Middle frontal gyrus (tissue), 1 donor: Measurements from ENCODE around the gene FNIP2.
"Not testable (repeated sequence)": the region's sequence is repeated elsewhere in the genome, so short reads cannot be mapped to it uniquely, and the experiment has no call there.

ENCODE experiments used
- DNase-seq: peaks from one replicate; pipeline ENCODE4 v3.0.0-alpha.2; 2015; ENCODE audit warnings: low spot score; ENCODE audit errors: extremely low spot score

Gene FNIP2

DNA sequence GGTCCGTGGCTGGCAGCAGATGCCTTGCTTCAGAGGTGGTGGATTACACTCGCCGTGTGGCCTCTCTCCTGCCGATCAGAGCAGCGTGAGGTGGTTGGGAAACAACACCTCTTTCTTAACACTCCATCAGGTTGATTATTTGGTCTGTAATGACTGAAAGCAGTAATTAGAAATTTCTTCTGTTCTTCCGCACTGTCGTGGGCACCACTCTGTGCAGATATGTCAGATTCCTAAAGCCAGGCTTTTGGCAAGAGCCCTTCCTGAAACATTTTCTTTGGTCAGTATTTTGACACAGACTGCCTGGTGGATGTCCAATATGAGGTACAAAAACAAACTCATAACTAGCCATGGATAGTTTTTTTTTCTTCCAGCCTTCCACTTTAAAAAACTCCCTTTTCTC, 100.9 kb downstream of the FNIP2 start:
- no peak for DNase-seq

- no peak for DNase-seq
Observed at GRCh38 chr4:158870282-158870625, 101.4 kb downstream of the FNIP2 start.

GRCh38 chr4:158870626-158871334, 102.0 kb downstream of the FNIP2 start:
- no peak for DNase-seq

GRCh38 chr4:158871335-158871724, 102.5 kb downstream of the FNIP2 start:
- no peak for DNase-seq

GRCh38 chr4:158873795-158874401, 105.1 kb downstream of the FNIP2 start:
- no peak for DNase-seq

- no peak for DNase-seq
Observed at GRCh38 chr4:158875026-158875425, 106.2 kb downstream of the FNIP2 start.

- no peak for DNase-seq
Observed at GRCh38 chr4:158875455-158875854, 106.6 kb downstream of the FNIP2 start.

GRCh38 chr4:158877069-158877468, 108.2 kb downstream of the FNIP2 start:
- DNase-seq = no peak

GRCh38 chr4:158882142-158882541, 113.3 kb downstream of the FNIP2 start:
- DNase-seq = not testable (repeated sequence)

DNA sequence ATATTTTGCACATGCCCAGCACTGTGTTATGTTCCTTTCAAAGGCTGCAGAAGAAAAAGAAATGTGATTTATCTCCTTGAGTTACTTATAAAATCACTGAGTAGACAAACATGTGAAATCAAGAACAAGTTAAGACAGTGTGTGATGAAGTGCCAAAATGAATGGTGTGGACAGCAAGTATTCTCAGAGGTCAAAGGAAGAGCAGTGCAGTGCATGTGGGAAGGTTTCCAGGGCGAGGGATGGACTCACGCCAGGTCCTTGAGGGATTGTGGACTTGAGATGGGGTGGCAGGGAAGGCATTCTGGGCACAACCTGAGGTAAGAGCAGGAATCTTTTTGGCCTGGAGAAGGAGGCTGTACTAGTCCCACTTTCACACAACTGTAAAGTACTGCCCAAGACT, 115.5 kb downstream of the FNIP2 start:
- no peak for DNase-seq

DNA sequence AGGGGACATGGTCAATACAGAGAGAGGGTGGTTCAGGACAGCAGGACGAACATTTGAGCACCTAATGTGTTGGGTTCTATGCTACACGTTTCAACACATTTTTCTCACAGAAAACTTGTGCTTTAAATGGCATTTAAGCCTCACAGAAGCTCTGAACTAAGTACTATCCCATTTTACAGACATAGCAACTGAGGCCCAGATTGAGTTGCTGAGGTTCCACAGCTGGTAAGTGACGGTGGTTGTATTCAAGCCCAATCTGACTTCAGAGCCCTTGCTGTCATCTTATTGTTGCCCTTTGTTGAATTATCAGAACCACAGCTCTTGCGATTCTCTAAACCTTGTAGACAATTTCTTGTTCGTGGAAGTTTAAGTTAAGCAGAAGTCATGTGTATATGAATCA, 116.7 kb downstream of the FNIP2 start:
- no peak for DNase-seq

DNA sequence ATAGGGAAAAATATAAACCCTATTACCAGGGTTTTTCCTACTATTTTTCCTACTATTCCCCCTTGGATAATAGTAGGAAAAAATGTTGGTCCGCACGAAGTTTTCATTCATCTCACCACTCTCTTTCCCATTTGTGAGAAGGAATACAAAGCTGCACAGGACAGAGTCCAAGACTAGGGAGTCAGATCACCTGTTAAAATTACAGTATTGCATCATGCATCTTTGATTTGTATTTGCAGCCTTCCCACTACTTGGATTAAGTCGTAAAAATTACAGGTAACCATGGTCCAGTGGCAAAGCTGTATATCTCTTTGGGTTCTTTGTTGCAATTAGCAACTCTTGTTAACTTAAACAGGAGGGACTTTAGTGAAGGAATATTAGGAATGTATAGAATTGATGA, 121.5 kb downstream of the FNIP2 start:
- no peak for DNase-seq

GRCh38 chr4:158891256-158891655, 122.4 kb downstream of the FNIP2 start:
- no peak for DNase-seq

- no peak for DNase-seq
Observed at GRCh38 chr4:158894826-158895225, 126.0 kb downstream of the FNIP2 start.

DNA sequence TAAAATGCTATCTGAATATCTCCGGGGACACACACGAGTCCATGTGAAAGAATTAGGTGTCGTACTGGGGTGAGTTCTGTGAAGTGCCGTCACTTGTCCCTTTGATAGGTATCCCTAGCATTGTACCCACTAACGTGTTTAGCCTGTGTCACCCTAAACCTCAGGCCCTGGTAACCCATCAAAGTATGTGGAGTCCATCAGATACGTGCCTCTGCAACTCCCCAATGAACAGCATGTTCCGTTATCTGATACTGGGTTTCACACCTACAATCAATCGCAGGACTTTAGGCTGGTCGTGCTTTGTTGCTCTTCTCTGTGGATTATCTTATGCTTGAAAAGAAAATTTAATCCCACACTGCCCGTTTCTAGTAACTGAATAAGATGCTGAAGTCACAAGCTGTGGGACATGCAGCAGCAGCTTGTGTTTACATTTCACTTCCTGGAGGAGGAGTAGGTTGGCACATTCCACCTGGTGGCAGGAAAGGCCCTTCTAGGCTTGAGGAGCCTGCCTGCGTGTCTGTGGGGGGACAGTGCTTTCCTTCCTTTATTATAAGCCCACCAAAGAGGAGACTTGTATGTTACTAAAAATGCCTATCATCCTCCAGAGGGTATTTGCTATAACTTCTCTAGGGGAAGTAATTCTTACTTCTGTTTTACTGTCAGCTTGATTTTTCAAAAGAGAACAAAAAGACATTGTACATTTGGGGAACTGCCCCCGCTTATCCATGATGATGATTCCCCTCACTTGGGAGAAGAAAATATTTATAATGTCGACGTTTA, 127.2 kb downstream of the FNIP2 start:
- DNase-seq = no peak

GRCh38 chr4:158896577-158897238, 127.9 kb downstream of the FNIP2 start:
- DNase-seq = not testable (repeated sequence)

DNA sequence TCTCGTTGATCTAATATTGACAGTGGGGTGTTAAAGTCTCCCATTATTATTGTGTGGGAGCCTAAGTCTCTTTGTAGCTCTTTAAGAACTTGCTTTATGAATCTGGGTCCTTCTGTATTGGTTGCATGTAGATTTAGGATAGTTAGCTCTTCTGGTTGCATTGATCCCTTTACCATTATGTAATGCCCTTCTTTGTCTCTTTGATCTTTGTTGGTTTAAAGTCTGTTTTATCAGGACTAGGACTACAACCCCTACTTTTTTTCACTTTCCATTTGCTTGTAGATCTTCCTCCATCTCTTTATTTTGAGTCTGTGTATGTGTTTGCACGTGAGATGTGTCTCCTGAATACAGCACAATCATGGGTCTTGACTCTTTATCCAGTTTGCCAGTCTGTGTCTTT, 131.6 kb downstream of the FNIP2 start:
- DNase-seq = not testable (repeated sequence)

GRCh38 chr4:158902280-158903078, 133.7 kb downstream of the FNIP2 start:
- DNase-seq = not testable (repeated sequence)

DNA sequence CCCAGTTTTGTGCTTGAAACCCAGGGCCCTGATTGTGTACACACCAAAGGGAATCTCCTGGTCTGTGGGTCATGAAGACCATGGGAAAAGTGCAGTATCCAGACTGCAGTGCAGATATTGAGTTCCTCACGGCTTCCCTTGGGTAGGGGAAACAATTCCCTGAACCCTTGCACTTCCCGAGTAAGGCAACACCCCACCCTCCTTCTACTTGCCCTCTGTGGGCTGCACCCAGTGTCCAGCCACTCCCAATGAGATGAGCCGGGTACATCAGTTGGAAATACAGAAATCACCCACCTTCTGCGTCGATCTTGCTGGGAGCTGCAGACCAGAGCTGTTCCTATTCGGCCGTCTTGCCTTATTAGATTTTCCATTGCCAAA, 134.2 kb downstream of the FNIP2 start:
- no peak for DNase-seq

DNA sequence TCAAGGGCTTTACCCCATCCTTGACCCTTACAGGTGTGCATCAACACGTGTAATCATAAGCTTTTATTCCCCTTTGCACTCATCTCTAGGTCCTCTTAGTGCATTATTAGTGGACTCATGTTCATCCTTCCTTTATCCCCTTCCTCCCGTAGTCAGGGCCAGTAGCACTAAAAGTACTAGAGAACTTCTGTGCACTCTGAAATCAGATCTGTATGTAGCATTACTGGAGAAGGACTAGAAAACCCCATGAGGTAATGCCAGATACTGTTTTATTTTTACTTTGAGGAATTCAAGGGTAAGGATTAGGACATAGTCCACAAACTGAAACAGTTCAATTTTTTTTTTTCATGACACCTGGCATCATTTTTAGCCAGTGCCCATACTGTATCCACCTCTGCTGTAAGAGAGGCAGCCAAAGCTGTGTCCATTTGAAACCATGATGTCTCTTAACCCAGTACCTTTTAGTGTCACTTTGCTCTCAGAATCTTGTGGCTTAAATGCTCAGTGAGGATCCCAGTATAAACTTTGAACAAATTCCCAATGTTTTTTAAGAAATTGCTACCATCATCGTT, 134.7 kb downstream of the FNIP2 start:
- no peak for DNase-seq

DNA sequence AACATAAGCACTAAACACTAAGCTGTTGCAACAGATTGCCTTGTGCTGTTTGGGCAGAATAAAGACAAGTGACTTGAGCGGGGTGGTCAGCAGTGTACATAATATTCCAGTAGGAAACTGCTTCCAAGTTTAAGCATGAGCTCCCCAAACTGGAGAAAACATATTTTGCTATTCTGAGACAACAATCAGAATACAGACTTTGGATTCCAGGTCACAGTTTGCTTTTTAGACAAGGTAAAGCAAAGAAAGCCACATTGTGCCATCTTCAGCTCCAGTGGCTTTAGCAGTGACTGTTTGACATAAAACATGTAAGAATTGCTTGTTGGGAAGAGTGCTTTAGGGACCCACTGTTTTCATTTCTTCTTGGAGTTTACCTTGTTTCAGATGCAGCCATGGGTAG, 136.0 kb downstream of the FNIP2 start:
- no peak for DNase-seq
